OCI-LY7 (cell line): ENCODE results near the gene PKN3. TPM values are rescaled to one million over a fixed set of nuclear protein-coding genes. Genes with fewer than 3 reads are reported as not detected.

Experiments
- Bru-seq: library from RNA; stranded (reverse); fragments of 400-500 nt; gene quantifications from one replicate; lab custom pipeline; 2021; lab: Mats Ljungman, UMichigan
- BruChase-seq, 2 experiments: library from RNA; stranded (reverse); fragments of 400-500 nt; gene quantifications; one replicate each; lab custom pipeline; 2021; lab: Mats Ljungman, UMichigan
- BruUV-seq: library from RNA; stranded (reverse); fragments of 400-500 nt; replicated peaks from 2 replicates; lab custom pipeline; 2021; lab: Mats Ljungman, UMichigan
- CTCF ChIA-PET: fragments of 300-600 bp; sonication (Branson Sonifier 250); formaldehyde crosslinking; loops from one replicate; lab custom pipeline; 2022; ENCODE audit warnings: antibody characterized with exemption; ENCODE audit not compliant: unreplicated experiment; lab: Charles Lee
- POLR2A ChIA-PET: fragments of 300-600 bp; sonication (Branson Sonifier 250); formaldehyde crosslinking; loops from one replicate; lab custom pipeline; 2022; ENCODE audit warnings: antibody characterized with exemption; lab: Charles Lee
- DNase-seq: peaks from one replicate; pipeline ENCODE4 v3.0.0-alpha.2; 2015; ENCODE audit warnings: low spot score
- H2AFZ ChIP-seq: fragments of 200-600 bp; sonication (generic), shearing (Covaris generic); 2 replicates; pipeline ENCODE4 v1.6.1; 2014; ENCODE audit warnings: mild to moderate bottlenecking, antibody characterized with exemption, low read length, moderate library complexity
- H3K27ac ChIP-seq: fragments of 200-600 bp; sonication (generic); 2 replicates; pipeline ENCODE4 v1.5.1; 2014; ENCODE audit warnings: mixed run types, low read depth, mild to moderate bottlenecking, moderate library complexity, low read length, inconsistent platforms; ENCODE audit not compliant: poor library complexity, severe bottlenecking
- H3K36me3 ChIP-seq: fragments of 200-600 bp; sonication (generic); 2 replicates; pipeline ENCODE4 v1.6.1; 2014; ENCODE audit warnings: mild to moderate bottlenecking, antibody characterized with exemption, low read length, moderate library complexity, mixed read lengths; ENCODE audit not compliant: insufficient read depth
- H3K4me1 ChIP-seq: fragments of 200-600 bp; sonication (generic); 2 replicates; pipeline ENCODE4 v1.5.1; 2014; ENCODE audit warnings: mild to moderate bottlenecking, low read length; ENCODE audit not compliant: insufficient read depth, poor library complexity, severe bottlenecking
- H3K4me2 ChIP-seq: fragments of 200-600 bp; sonication (generic); 2 replicates; pipeline ENCODE4 v1.6.1; 2014; ENCODE audit warnings: mild to moderate bottlenecking, low read length
- H3K4me3 ChIP-seq: fragments of 200-600 bp; sonication (generic); 2 replicates; pipeline ENCODE4 v1.5.1; 2014; ENCODE audit warnings: mild to moderate bottlenecking, low read depth, low read length; ENCODE audit not compliant: poor library complexity, severe bottlenecking
- H3K79me2 ChIP-seq: fragments of 200-600 bp; sonication (generic); 2 replicates; pipeline ENCODE4 v1.6.1; 2016; ENCODE audit warnings: low read depth, mild to moderate bottlenecking, low read length, moderate library complexity, mixed read lengths; ENCODE audit not compliant: insufficient read depth
- H3K9me2 ChIP-seq: fragments of 200-600 bp; sonication (generic); 2 replicates; pipeline ENCODE4 v1.6.1; 2016; ENCODE audit warnings: mild to moderate bottlenecking, low read length, mixed read lengths; ENCODE audit not compliant: insufficient read depth
- H3K9me3 ChIP-seq: fragments of 200-600 bp; sonication (generic); 2 replicates; pipeline ENCODE4 v1.6.1; 2014; ENCODE audit warnings: mild to moderate bottlenecking, mixed run types, low read length, mixed read lengths
- H4K20me1 ChIP-seq: fragments of 200-600 bp; sonication (generic); 2 replicates; pipeline ENCODE4 v1.6.1; 2014; ENCODE audit warnings: mild to moderate bottlenecking, antibody characterized with exemption, low read length, moderate library complexity, mixed read lengths; ENCODE audit not compliant: insufficient read depth
- CTCF ChIP-seq: fragments of 200-600 bp; sonication (generic); conservative IDR thresholded peaks from 2 replicates; pipeline ENCODE4 v1.5.1; 2014; ENCODE audit warnings: mild to moderate bottlenecking, antibody characterized with exemption, low read length, moderate library complexity, mixed read lengths
- EZH2phosphoT487 ChIP-seq: fragments of 200-600 bp; sonication (generic); IDR thresholded peaks from 2 replicates; pipeline ENCODE4 v1.6.1; 2018; ENCODE audit warnings: low read depth, borderline replicate concordance, mild to moderate bottlenecking, mixed run types, antibody characterized with exemption, low read length, moderate library complexity, mixed read lengths
- intact Hi-C: fragments of 100-400 bp; cut with micrococcal nuclease; formaldehyde crosslinking; loops from one replicate; pipeline ENCODE4 v1.10.0; 2022; ENCODE audit not compliant: unreplicated experiment
- long read RNA-seq: library from polyadenylated mRNA; stranded (forward); transcript quantifications from one replicate; pipeline ENCODE4 v2.0.0, GENCODE V29; 2022
- total RNA-seq, 2 experiments: library from RNA; depleted of rRNA in 1 of 2; stranded (reverse); fragments of >200 nt in 1 of 2; shearing (Covaris generic) in 1 of 2; gene quantifications; 2 replicates each; pipeline ENCODE4 v1.2.3, GENCODE V29; 2014 to 2022

The PKN3 gene
- total RNA-seq (2014; rRNA removed; shearing (Covaris generic)) (0.88 and 1.5 TPM in 2 replicates), total RNA-seq (2022) (3.3 and 4.6 TPM in 2 replicates), Bru-seq, nascent RNA (percentile 27 among the genes with signal in this experiment), BruChase-seq, experiment 1, labeled RNA remaining after a 6-hour chase (percentile 31 among the genes with signal in this experiment), BruChase-seq, experiment 2, labeled RNA remaining after a 2-hour chase (percentile 36 among the genes with signal in this experiment)
- long read RNA-seq, partial matches to known transcripts, result 0 of 8 reads
- long read RNA-seq, other reads (novel, unspliced or antisense), result 4 of 8 reads

GRCh38 chr9:128702445-128702948 is at the start of gene PKN3:
Gene PKN3, plus strand, starts transcription at chr9:128702503. Its CDS starts 413 bp downstream, at chr9:128702916.
- peak within 1 kb of the TSS; percentile 88 for H2AFZ ChIP-seq
- no TSS peak for BruUV-seq
- TF ChIP-seq CTCF (peak; percentile 93), EZH2phosphoT487 (no peak)
- peak within 1 kb of the TSS; percentile 72 for H3K4me3 ChIP-seq
- H3K9me2 ChIP-seq, result no peaks in the 10 kb centered on the region
- no peaks in the 10 kb centered on the region for H3K9me3 ChIP-seq
- no peaks in the 10 kb centered on the region for H4K20me1 ChIP-seq
- H3K27ac ChIP-seq, result no peak within 1 kb of the TSS
- peaks cover 14% of the 10 kb centered on the region for H3K36me3 ChIP-seq
- H3K4me2 ChIP-seq, result peak within 1 kb of the TSS; percentile 80
- ChIA-PET POLR2A (interaction anchor here (0.6 kb wide), 2 partner anchors 61 to 272 kb away, joined by 3 to 4 read pairs; no protein-coding TSS in a partner anchor), CTCF (interaction anchor here (0.5 to 0.6 kb wide), 2 partner anchors 35 to 115 kb away, joined by 3 read pairs; no protein-coding TSS in a partner anchor)
- peaks cover 17% of the 10 kb centered on the region for H3K4me1 ChIP-seq
- peak; percentile 84 for DNase-seq
- intact Hi-C loops, result no loop called here
- no peaks in the 10 kb centered on the region for H3K79me2 ChIP-seq

GRCh38 chr9:128653908-128654307 is 48.4 kb upstream of the PKN3 start:
- H3K4me2 ChIP-seq, result no peak overlapping the region
- ChIA-PET CTCF (no interaction called here), POLR2A (interaction anchor here (0.6 to 1.9 kb wide), 3 partner anchors 10 to 30 kb away, joined by 3 to 8 read pairs (median 5); no protein-coding TSS in a partner anchor)
- BruUV-seq, result no TSS peak
- intact Hi-C loops, result no loop called here
- no peak for DNase-seq
- no peak overlapping the region for H2AFZ ChIP-seq
- peaks cover 16% of the 10 kb centered on the region for H3K4me1 ChIP-seq
- H3K27ac ChIP-seq, result no peak overlapping the region
- no peak for TF ChIP-seq CTCF
- no peak for TF ChIP-seq EZH2phosphoT487
- no peaks in the 10 kb centered on the region for H3K9me3 ChIP-seq
- H3K4me3 ChIP-seq, result no peak overlapping the region
- H4K20me1 ChIP-seq, result no peaks in the 10 kb centered on the region
- H3K9me2 ChIP-seq, result no peaks in the 10 kb centered on the region
- no peaks in the 10 kb centered on the region for H3K36me3 ChIP-seq
- no peaks in the 10 kb centered on the region for H3K79me2 ChIP-seq
